HG03064 (cell line): Measurements from ENCODE around the gene MEIOSIN.
"Not testable (repeated sequence)": the region's sequence is repeated elsewhere in the genome, so short reads cannot be mapped to it uniquely, and the experiment has no call there.

Experiments used
- ATAC-seq: cut with Tn5 transposase; IDR thresholded peaks from one replicate; pipeline ENCODE4 v1.9.1; 2021; ENCODE audit warnings: low read depth; ENCODE audit not compliant: unreplicated experiment

MEIOSIN gene

GRCh38 chr19:45717131-45717982 is 15.9 kb upstream of the MEIOSIN start:
- ATAC-seq = peak; percentile 75

- no peak for ATAC-seq
Measured at GRCh38 chr19:45717983-45718650, 15.1 kb upstream of the MEIOSIN start.

GRCh38 chr19:45720065-45720464 is 13.2 kb upstream of the MEIOSIN start:
- ATAC-seq = not testable (repeated sequence)

- not testable (repeated sequence) for ATAC-seq
Measured at GRCh38 chr19:45728683-45729082, 4.6 kb upstream of the MEIOSIN start.

- ATAC-seq = no peak
Measured at GRCh38 chr19:45729800-45730290, 3.4 kb upstream of the MEIOSIN start.

GRCh38 chr19:45730368-45731288 is 2.6 kb upstream of the MEIOSIN start, which contains the start of gene FBXO46:
TSS of gene FBXO46 (minus strand) at chr19:45730896. CDS start at chr19:45713495, 17,401 bp downstream.
- ATAC-seq = peak; percentile 83

GRCh38 chr19:45739498-45740439 is 6.5 kb downstream of the MEIOSIN start:
- no peak for ATAC-seq

GRCh38 chr19:45742969-45743368 is 9.7 kb downstream of the MEIOSIN start:
- no peak for ATAC-seq

- no peak for ATAC-seq
Measured at GRCh38 chr19:45745606-45746005, 12.4 kb downstream of the MEIOSIN start.

GRCh38 chr19:45746866-45747265 is 13.6 kb downstream of the MEIOSIN start:
- ATAC-seq = no peak

- ATAC-seq = no peak
Measured at GRCh38 chr19:45747513-45747912, 14.3 kb downstream of the MEIOSIN start.

- ATAC-seq = not testable (repeated sequence)
Measured at GRCh38 chr19:45751483-45751882, 18.2 kb downstream of the MEIOSIN start.

- no peak for ATAC-seq
Measured at GRCh38 chr19:45752639-45753038, 19.4 kb downstream of the MEIOSIN start.

GRCh38 chr19:45753548-45753947 is 20.3 kb downstream of the MEIOSIN start:
- no peak for ATAC-seq

- ATAC-seq = no peak
Measured at GRCh38 chr19:45754323-45754722, 21.1 kb downstream of the MEIOSIN start.

GRCh38 chr19:45757695-45758094 is 24.5 kb downstream of the MEIOSIN start:
- ATAC-seq = no peak

- ATAC-seq = no peak
Measured at GRCh38 chr19:45758921-45759320, 25.7 kb downstream of the MEIOSIN start.

GRCh38 chr19:45761714-45762113 is 28.5 kb downstream of the MEIOSIN start:
- no peak for ATAC-seq

- ATAC-seq = no peak
Measured at GRCh38 chr19:45762870-45763631, 29.8 kb downstream of the MEIOSIN start.
